Activated T-cell treated with anti-CD3 and anti-CD28 coated beads, Interleukin-2, amount 50 U/mL, for 4 hours (primary cell): ENCODE results near the gene DCHS1. TPM values are rescaled to one million over a fixed set of nuclear protein-coding genes. Genes with fewer than 3 reads are reported as not detected.
"Not testable (repeated sequence)": the region's sequence is repeated elsewhere in the genome, so short reads cannot be mapped to it uniquely, and the experiment has no call there.

ENCODE experiments used
- ATAC-seq, 2 donors: fragments of 200-7000 bp; cut with Tn5 transposase; one replicate each; pipeline ENCODE4 v1.10.0; 2021
- DNase-seq: peaks from one replicate; pipeline ENCODE4 v3.0.0-alpha.2; 2020
- H3K27me3 Mint-ChIP-seq: one replicate; pipeline ENCODE4 v1.8.0; 2021; ENCODE audit warnings: low read depth, mixed read lengths
- H3K36me3 Mint-ChIP-seq: one replicate; pipeline ENCODE4 v1.8.0; 2022; ENCODE audit warnings: mixed read lengths; ENCODE audit not compliant: insufficient read depth
- H3K4me1 Mint-ChIP-seq: one replicate; pipeline ENCODE4 v1.8.0; 2021; ENCODE audit warnings: low read depth, mixed read lengths
- H3K4me3 Mint-ChIP-seq: one replicate; pipeline ENCODE4 v1.8.0; 2021; ENCODE audit warnings: mild to moderate bottlenecking, moderate library complexity, mixed read lengths
- H3K9me3 Mint-ChIP-seq: one replicate; pipeline ENCODE4 v1.8.0; 2021; ENCODE audit warnings: mixed read lengths
- total RNA-seq, 3 donors: library from RNA; stranded (reverse); gene quantifications; one replicate each; pipeline ENCODE4 v1.2.1, GENCODE V29; 2021

The DCHS1 gene
- under 1 TPM; 0.28 to 0.40 (median 0.33) TPM for total RNA-seq

GRCh38 chr11:6655790-6656583 is at the start of gene DCHS1:
Gene DCHS1, minus strand, starts transcription at chr11:6655809. Its CDS starts 14,196 bp downstream, at chr11:6641613.
- Mint-ChIP-seq H3K9me3 (no peaks in the 10 kb centered on the region), H3K27me3 (peaks cover 3% of the 10 kb centered on the region), H3K4me1 (peaks cover 3% of the 10 kb centered on the region), H3K4me3 (peak within 1 kb of the TSS; percentile 58), H3K36me3 (no peaks in the 10 kb centered on the region)
- ATAC-seq (no peak), DNase-seq (no peak)

- Mint-ChIP-seq H3K4me1 (peaks cover 6% of the 10 kb centered on the region), H3K9me3 (no peaks in the 10 kb centered on the region), H3K36me3 (peaks cover 6% of the 10 kb centered on the region), H3K27me3 (no peaks in the 10 kb centered on the region), H3K4me3 (no peak overlapping the region)
- ATAC-seq, result no peak
- peak; percentile 20 for DNase-seq
These were observed 47.8 kb upstream of the DCHS1 start for GRCh38 chr11:6703247-6704063.

GRCh38 chr11:6701955-6702354 is 46.3 kb upstream of the DCHS1 start:
- not testable (repeated sequence) for H3K4me1 Mint-ChIP-seq, H3K4me3 Mint-ChIP-seq, ATAC-seq, H3K9me3 Mint-ChIP-seq, DNase-seq, H3K27me3 Mint-ChIP-seq
- H3K36me3 Mint-ChIP-seq, result peaks cover 12% of the 10 kb centered on the region

- Mint-ChIP-seq H3K4me3 (peak overlapping the region; percentile 29), H3K36me3 (peaks cover 12% of the 10 kb centered on the region), H3K27me3 (no peaks in the 10 kb centered on the region), H3K9me3 (no peaks in the 10 kb centered on the region), H3K4me1 (peaks cover 32% of the 10 kb centered on the region)
- DNase-seq (no peak), ATAC-seq (peak in 1 of 2 donors; percentile 35)
These were observed 39.8 kb upstream of the DCHS1 start for GRCh38 chr11:6695377-6695776.

GRCh38 chr11:6694229-6694535 is 38.6 kb upstream of the DCHS1 start:
- DNase-seq (no peak), ATAC-seq (no peak)
- H3K27me3 Mint-ChIP-seq, result no peaks in the 10 kb centered on the region
- no peak overlapping the region for H3K4me3 Mint-ChIP-seq
- H3K9me3 Mint-ChIP-seq, result no peaks in the 10 kb centered on the region
- H3K36me3 Mint-ChIP-seq, result peaks cover 8% of the 10 kb centered on the region
- H3K4me1 Mint-ChIP-seq, result peaks cover 32% of the 10 kb centered on the region

- Mint-ChIP-seq H3K27me3 (no peaks in the 10 kb centered on the region), H3K4me1 (peaks cover 32% of the 10 kb centered on the region), H3K4me3 (no peak overlapping the region), H3K36me3 (peaks cover 7% of the 10 kb centered on the region), H3K9me3 (no peaks in the 10 kb centered on the region)
- DNase-seq (peak; percentile 46), ATAC-seq (peak; percentile 79 to 88)
These were observed 38.0 kb upstream of the DCHS1 start for GRCh38 chr11:6693342-6694228.

- DNase-seq, result no peak
- no peaks in the 10 kb centered on the region for H3K36me3 Mint-ChIP-seq
- no peak for ATAC-seq
- no peaks in the 10 kb centered on the region for H3K27me3 Mint-ChIP-seq
- H3K4me1 Mint-ChIP-seq, result peaks cover 32% of the 10 kb centered on the region
- no peak overlapping the region for H3K4me3 Mint-ChIP-seq
- no peaks in the 10 kb centered on the region for H3K9me3 Mint-ChIP-seq
These were observed 36.5 kb upstream of the DCHS1 start for GRCh38 chr11:6692128-6692527.

GRCh38 chr11:6690431-6691132 is 35.0 kb upstream of the DCHS1 start:
- H3K9me3 Mint-ChIP-seq, DNase-seq, ATAC-seq, H3K36me3 Mint-ChIP-seq, H3K27me3 Mint-ChIP-seq, H3K4me3 Mint-ChIP-seq: not testable (repeated sequence)
- peaks cover 29% of the 10 kb centered on the region for H3K4me1 Mint-ChIP-seq

- DNase-seq, result no peak
- no peak for ATAC-seq
- H3K27me3 Mint-ChIP-seq, result no peaks in the 10 kb centered on the region
- no peaks in the 10 kb centered on the region for H3K9me3 Mint-ChIP-seq
- H3K4me1 Mint-ChIP-seq, result peaks cover 10% of the 10 kb centered on the region
- H3K4me3 Mint-ChIP-seq, result no peak overlapping the region
- no peaks in the 10 kb centered on the region for H3K36me3 Mint-ChIP-seq
These were observed 32.3 kb upstream of the DCHS1 start for GRCh38 chr11:6687876-6688275.

- Mint-ChIP-seq H3K9me3 (no peaks in the 10 kb centered on the region), H3K27me3 (no peaks in the 10 kb centered on the region), H3K4me3 (no peak overlapping the region), H3K36me3 (peaks cover 9% of the 10 kb centered on the region), H3K4me1 (peaks cover 20% of the 10 kb centered on the region)
- ATAC-seq, result no peak
- no peak for DNase-seq
These were observed 30.4 kb upstream of the DCHS1 start for GRCh38 chr11:6686006-6686405.

- H3K27me3 Mint-ChIP-seq, H3K9me3 Mint-ChIP-seq, ATAC-seq, DNase-seq: not testable (repeated sequence)
- peak overlapping the region; percentile 99 for H3K4me3 Mint-ChIP-seq
- H3K36me3 Mint-ChIP-seq, result peaks cover 21% of the 10 kb centered on the region
- H3K4me1 Mint-ChIP-seq, result peaks cover 26% of the 10 kb centered on the region
These were observed 28.5 kb upstream of the DCHS1 start for GRCh38 chr11:6684068-6684467.

GRCh38 chr11:6682936-6683861 is 27.6 kb upstream of the DCHS1 start, which contains the start of gene MRPL17:
Gene MRPL17, minus strand, starts transcription at chr11:6683340. Its CDS starts 44 bp downstream, at chr11:6683296.
- peak; percentile 99 for DNase-seq
- H3K4me3 Mint-ChIP-seq, result peak within 1 kb of the TSS; percentile 99
- no peaks in the 10 kb centered on the region for H3K27me3 Mint-ChIP-seq
- peak; percentile 97 for ATAC-seq
- H3K4me1 Mint-ChIP-seq, result peaks cover 26% of the 10 kb centered on the region
- H3K36me3 Mint-ChIP-seq, result peaks cover 22% of the 10 kb centered on the region
- no peaks in the 10 kb centered on the region for H3K9me3 Mint-ChIP-seq

GRCh38 chr11:6682591-6682935 is 27.0 kb upstream of the DCHS1 start:
- Mint-ChIP-seq H3K9me3 (no peaks in the 10 kb centered on the region), H3K27me3 (no peaks in the 10 kb centered on the region), H3K4me1 (peaks cover 26% of the 10 kb centered on the region), H3K36me3 (peaks cover 24% of the 10 kb centered on the region), H3K4me3 (peak overlapping the region; percentile 99)
- DNase-seq, result no peak
- ATAC-seq, result peak; percentile 6 to 7
